22Rv1 (cell line): ENCODE measurements around the gene MAGIX.
"Not testable (repeated sequence)": the region's sequence is repeated elsewhere in the genome, so short reads cannot be mapped to it uniquely, and the experiment has no call there.

Source experiments
- H3K27ac ChIP-seq: fragments of 450-650 bp; 2 replicates; pipeline ENCODE4 v1.5.1; 2017
- CTCF ChIP-seq: fragments of 450-650 bp; IDR thresholded peaks from 2 replicates; pipeline ENCODE4 v1.5.1; 2017; ENCODE audit warnings: mild to moderate bottlenecking
- ZFX ChIP-seq: fragments of 450-650 bp; IDR thresholded peaks from 2 replicates; pipeline ENCODE4 v1.6.1; 2017; ENCODE audit warnings: antibody characterized with exemption, borderline replicate concordance

Gene MAGIX

DNA sequence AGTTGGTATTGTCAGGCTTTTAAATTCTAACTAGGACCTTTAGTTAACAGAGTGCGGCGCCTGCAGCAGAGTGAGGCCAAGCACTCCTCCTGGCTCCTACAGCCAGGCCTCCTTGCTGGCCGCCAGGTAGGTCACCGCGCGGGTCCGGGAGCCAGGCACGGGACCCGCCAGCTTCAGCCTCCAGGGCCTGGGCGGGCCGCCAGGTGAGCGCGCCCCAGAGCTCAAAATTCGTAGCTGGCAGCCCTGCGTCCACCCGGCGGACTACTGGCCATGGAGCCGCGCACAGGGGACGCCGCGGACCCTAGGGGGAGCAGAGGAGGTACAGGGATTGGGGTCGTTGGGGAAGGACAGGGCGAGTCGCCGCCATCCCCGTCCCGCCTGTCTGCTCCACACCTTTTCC lies at the start of gene MAGIX:
MAGIX (plus strand) TSS at position 139 of the 400 bp plus-strand sequence; CDS start at position 271, 132 bp downstream.
- peak within 1 kb of the TSS; percentile 80 for H3K27ac ChIP-seq
- TF ChIP-seq ZFX = no peak
- TF ChIP-seq CTCF = no peak

GRCh38 chrX:49116076-49116475 lies 46.5 kb upstream of the MAGIX start:
- TF ChIP-seq CTCF (no peak), ZFX (no peak)
- no peak overlapping the region for H3K27ac ChIP-seq

- TF ChIP-seq ZFX (no peak), CTCF (no peak)
Measured at GRCh38 chrX:49116716-49117115, 45.8 kb upstream of the MAGIX start.

GRCh38 chrX:49117581-49117980 lies 45.0 kb upstream of the MAGIX start:
- H3K27ac ChIP-seq = no peak overlapping the region
- TF ChIP-seq ZFX (no peak), CTCF (no peak)

More at GRCh38 chrX:49116716-49117115, 45.8 kb upstream of the MAGIX start:
- H3K27ac ChIP-seq = no peak overlapping the region

- no peak overlapping the region for H3K27ac ChIP-seq
- TF ChIP-seq CTCF (no peak), ZFX (no peak)
Measured at GRCh38 chrX:49120091-49120490, 42.5 kb upstream of the MAGIX start.

GRCh38 chrX:49122499-49122898 lies 40.1 kb upstream of the MAGIX start:
- no peak for TF ChIP-seq CTCF
- TF ChIP-seq ZFX = no peak
- no peak overlapping the region for H3K27ac ChIP-seq

- H3K27ac ChIP-seq = not testable (repeated sequence)
Measured at GRCh38 chrX:49127742-49128258, 34.8 kb upstream of the MAGIX start.

DNA sequence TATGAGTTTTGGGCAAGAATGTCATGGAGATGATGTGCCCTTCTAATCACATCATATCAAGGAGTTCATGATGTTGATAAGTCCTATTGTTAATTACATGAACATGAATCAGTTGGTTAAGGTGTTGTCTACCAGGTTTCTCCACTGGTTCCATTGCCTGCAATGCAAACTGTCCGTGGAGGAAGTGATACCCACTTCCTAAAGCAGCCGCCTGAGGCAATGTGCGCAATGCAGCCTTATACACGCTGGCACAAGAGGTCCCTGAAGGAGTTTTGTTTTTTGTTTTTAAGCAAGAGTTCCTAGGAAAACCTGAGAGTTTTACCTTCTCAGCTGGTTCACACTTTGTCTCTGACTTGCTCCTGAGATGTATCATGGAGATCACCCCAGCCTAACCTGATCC lies 33.1 kb upstream of the MAGIX start:
- TF ChIP-seq ZFX (no peak), CTCF (no peak)

DNA sequence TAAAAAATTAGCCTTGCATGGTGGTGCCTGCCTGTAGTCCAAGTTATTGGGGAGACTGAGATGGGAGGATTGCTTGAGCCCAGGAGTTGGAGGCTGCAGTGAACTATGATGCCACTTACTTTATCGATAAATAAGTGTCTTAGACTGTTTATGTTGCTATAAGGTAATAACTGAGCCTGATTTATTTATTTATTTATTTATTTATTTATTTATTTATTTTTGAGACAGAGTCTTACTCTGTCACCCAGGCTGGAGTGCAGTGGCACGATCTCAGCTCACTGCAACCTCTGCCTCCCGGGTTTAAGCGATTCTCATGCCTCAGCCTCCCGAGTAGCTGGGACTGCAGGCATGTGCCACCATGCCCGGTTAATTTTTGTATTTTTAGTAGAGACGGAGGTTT lies 30.3 kb upstream of the MAGIX start:
- H3K27ac ChIP-seq = not testable (repeated sequence)

More for the DNA sequence above, 33.1 kb upstream of the MAGIX start:
- no peak overlapping the region for H3K27ac ChIP-seq
